ENCODE results near the gene MOB3B.

MOB3B gene

DNA sequence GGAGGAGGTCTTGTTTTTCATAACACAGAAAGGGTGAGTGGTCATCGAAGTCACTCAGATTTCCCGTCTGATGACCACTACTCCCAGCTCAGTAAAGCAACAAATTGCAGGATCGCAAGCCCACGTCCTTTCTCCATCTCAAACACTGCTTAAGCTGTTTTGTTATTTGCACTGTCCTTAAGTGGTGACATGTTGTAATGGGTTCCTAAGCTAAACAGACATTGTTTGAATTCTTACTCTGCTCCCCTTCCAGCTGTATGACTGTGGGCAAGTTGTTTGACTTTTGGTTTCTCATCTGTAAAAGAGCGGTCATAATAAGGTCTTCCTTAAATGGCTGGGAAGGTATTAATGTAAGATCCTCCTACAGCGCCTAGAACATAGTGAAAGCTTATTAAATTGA lies 169.9 kb downstream of the MOB3B start:
- H3K4me3 ChIP-seq (replicated peaks in 1 of 2; ENCODE audit: low read depth in 2 of 2, low read length in 2 of 2): no peak overlapping the region
- TF ChIP-seq CTCF (IDR thresholded peaks at IDR 0.05; ENCODE audit: low read depth, low read length): no peak
- no peak for DNase-seq (ENCODE audit: low read depth in 2 of 2)

GRCh38 chr9:27358007-27358406 lies 171.6 kb downstream of the MOB3B start:
- no peak for TF ChIP-seq CTCF (IDR thresholded peaks at IDR 0.05; ENCODE audit: low read depth, low read length)
- H3K4me3 ChIP-seq (replicated peaks in 1 of 2; ENCODE audit: low read depth in 2 of 2, low read length in 2 of 2): no peak overlapping the region
- DNase-seq (ENCODE audit: low read depth in 2 of 2): no peak

DNA sequence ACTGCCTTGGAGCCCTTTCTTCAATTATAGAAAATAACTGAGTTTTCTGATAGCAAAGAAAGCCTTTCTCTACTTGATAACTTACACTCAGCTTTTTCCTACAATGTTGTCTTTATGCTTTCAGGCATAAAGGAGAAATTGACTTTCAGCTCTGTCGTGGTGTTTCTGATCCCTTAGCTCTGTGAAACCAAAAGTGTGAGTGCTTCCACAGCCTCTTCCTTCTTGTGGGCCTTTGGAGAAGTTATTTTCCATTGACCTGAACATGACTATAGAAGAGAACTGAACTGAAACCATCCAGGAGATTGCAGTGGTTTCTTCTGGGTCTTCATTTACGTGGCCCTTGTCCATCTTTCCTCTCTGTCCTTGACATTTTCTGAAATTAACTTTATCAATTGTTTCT lies 173.2 kb downstream of the MOB3B start:
- H3K4me3 ChIP-seq (replicated peaks in 1 of 2; ENCODE audit: low read depth in 2 of 2, low read length in 2 of 2): no peak overlapping the region
- no peak for DNase-seq (ENCODE audit: low read depth in 2 of 2)
- TF ChIP-seq CTCF (IDR thresholded peaks at IDR 0.05; ENCODE audit: low read depth, low read length): no peak

GRCh38 chr9:27355166-27355565 lies 174.4 kb downstream of the MOB3B start:
- H3K4me3 ChIP-seq (replicated peaks in 1 of 2; ENCODE audit: low read depth in 2 of 2, low read length in 2 of 2): no peak overlapping the region
- TF ChIP-seq CTCF (IDR thresholded peaks at IDR 0.05; ENCODE audit: low read depth, low read length): no peak
- peak in 1 of 2 donors; percentile 41 for DNase-seq (ENCODE audit: low read depth in 2 of 2)

GRCh38 chr9:27353474-27354229 lies 176.0 kb downstream of the MOB3B start:
- DNase-seq (ENCODE audit: low read depth in 2 of 2): peak in 1 of 2 donors; percentile 29
- TF ChIP-seq CTCF (IDR thresholded peaks at IDR 0.05; ENCODE audit: low read depth, low read length): no peak

DNA sequence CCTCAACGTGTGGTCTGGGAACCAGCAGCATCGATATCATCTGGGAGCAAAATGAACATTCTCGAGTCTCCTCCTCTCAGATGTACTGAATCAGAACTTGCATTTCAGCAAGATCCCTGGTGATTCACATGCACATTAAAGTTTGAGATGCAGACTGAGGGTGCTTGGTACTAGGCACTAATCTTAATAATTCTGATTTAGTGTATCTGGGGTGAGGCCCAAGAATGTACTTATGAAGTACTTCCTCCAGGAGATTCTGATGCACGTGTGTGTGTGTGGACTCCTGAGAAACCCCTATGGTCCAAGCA lies 176.5 kb downstream of the MOB3B start:
- H3K4me3 ChIP-seq (replicated peaks in 1 of 2; ENCODE audit: low read depth in 2 of 2, low read length in 2 of 2): no peak overlapping the region
- TF ChIP-seq CTCF (IDR thresholded peaks at IDR 0.05; ENCODE audit: low read depth, low read length): no peak

More at GRCh38 chr9:27353474-27354229, 176.0 kb downstream of the MOB3B start:
- H3K4me3 ChIP-seq (replicated peaks in 1 of 2; ENCODE audit: low read depth in 2 of 2, low read length in 2 of 2): no peak overlapping the region

More for the DNA sequence above, 176.5 kb downstream of the MOB3B start:
- no peak for DNase-seq (ENCODE audit: low read depth in 2 of 2)

All from cardiac fibroblast (primary cell).